SIG-M5 (cell line): Measurements from ENCODE around the gene SOCS4.
A peak's percentile ranks its signal among the peaks of the same experiment; 100 is the strongest.

Experiments
- DNase-seq: peaks from one replicate; lab custom pipeline; 2025; lab: John Stamatoyannopoulos, UW

The SOCS4 gene

DNA sequence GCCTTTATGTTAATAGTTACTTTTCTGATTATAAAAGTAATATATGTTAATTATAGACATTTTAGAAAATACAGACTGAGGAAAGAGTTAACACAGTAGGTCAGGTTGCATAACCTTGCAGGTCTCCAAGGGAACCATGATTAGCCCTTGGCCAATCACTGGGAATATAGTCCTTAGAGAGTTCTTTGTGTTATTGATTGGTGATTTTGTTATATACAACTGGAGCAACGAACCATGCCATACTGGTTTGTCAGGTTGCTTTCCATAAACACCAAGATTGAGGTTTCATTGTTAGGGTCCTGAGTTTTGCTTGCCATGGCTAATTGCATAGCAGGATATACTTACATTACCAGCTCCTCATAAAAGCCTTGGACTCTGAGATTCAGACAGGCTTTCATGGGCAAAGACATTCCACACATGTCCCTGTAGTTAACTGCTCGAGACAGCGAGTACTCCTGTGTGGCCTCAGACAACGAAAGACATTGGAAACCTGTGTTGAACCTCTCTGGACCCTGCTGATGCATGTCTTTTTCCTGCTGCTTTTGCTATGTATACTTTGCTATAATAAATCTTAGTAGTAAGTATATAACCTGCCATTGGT lies 58.1 kb downstream of the SOCS4 start:
- DNase-seq = no peak

- no peak for DNase-seq
Measured at GRCh38 chr14:55086938-55087337, 59.9 kb downstream of the SOCS4 start.

DNA sequence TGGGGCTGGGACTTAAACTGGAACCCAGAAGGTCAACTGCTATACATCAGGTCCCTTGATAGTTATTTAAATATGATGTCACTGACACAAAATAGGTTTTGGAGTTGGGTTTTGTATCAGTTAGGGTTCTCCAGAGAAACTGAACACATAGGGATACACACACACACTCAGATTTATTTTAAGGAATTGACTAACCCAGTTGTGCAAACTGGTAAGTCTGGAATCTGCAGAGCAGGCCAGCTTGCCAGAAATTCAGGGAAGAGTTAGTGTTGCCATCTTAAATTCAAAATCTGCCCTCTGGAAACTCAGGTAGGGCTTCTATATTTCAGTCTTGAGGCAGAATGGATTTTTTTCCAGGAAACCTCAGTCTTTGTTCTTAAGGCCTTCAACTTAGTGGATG lies 61.3 kb downstream of the SOCS4 start:
- DNase-seq = no peak

GRCh38 chr14:55092341-55092740 lies 65.3 kb downstream of the SOCS4 start:
- no peak for DNase-seq

- no peak for DNase-seq
Measured at GRCh38 chr14:55094292-55095157, 67.5 kb downstream of the SOCS4 start.

GRCh38 chr14:55097881-55098560 lies 71.0 kb downstream of the SOCS4 start:
- DNase-seq = peak; percentile 10

GRCh38 chr14:55098561-55098898 lies 71.5 kb downstream of the SOCS4 start:
- no peak for DNase-seq
